ENCODE results near the gene MAP3K7CL. TPM values are rescaled to one million over a fixed set of nuclear protein-coding genes. Genes with fewer than 3 reads are reported as not detected.

MAP3K7CL gene
- 28.3 and 41.5 TPM in 2 replicates for total RNA-seq (2014; rRNA removed; shearing (Covaris generic); ENCODE audit: low replicate concordance)

- Histone ChIP-seq H3K9me3 (peaks cover 13% of the 10 kb centered on the region), H3K36me3 (no peaks in the 10 kb centered on the region), H3K4me3 (peak within 1 kb of the TSS; percentile 7), H3K27me3 (no peaks in the 10 kb centered on the region)
- peak; percentile 98 for DNase-seq
These were observed at the start of gene MAP3K7CL for GRCh38 chr21:29130270-29130969. MAP3K7CL (plus strand) TSS chr21:29130644; CDS start chr21:29133345, 2,701 bp downstream.

- DNase-seq: no peak
- Histone ChIP-seq H3K36me3 (no peaks in the 10 kb centered on the region), H3K27me3 (no peaks in the 10 kb centered on the region), H3K4me3 (no peak overlapping the region), H3K9me3 (no peaks in the 10 kb centered on the region; the same call in 1 of the 2 replicates)
These were observed 48.2 kb upstream of the MAP3K7CL start for GRCh38 chr21:29082046-29082815.

GRCh38 chr21:29083306-29083705 is 47.1 kb upstream of the MAP3K7CL start:
- DNase-seq: no peak
- Histone ChIP-seq H3K4me3 (no peak overlapping the region), H3K36me3 (no peaks in the 10 kb centered on the region), H3K27me3 (no peaks in the 10 kb centered on the region), H3K9me3 (no peaks in the 10 kb centered on the region; the same call in 1 of the 2 replicates)

- Histone ChIP-seq H3K9me3 (no peaks in the 10 kb centered on the region; the same call in 1 of the 2 replicates), H3K27me3 (no peaks in the 10 kb centered on the region), H3K36me3 (no peaks in the 10 kb centered on the region), H3K4me3 (no peak overlapping the region)
- DNase-seq: no peak
These were observed 46.1 kb upstream of the MAP3K7CL start for GRCh38 chr21:29084372-29084771.

- DNase-seq: no peak
- no peaks in the 10 kb centered on the region for H3K27me3 ChIP-seq
- no peaks in the 10 kb centered on the region; the same call in 1 of the 2 replicates for H3K9me3 ChIP-seq
- no peaks in the 10 kb centered on the region for H3K36me3 ChIP-seq
- no peak overlapping the region for H3K4me3 ChIP-seq
These were observed 45.2 kb upstream of the MAP3K7CL start for GRCh38 chr21:29085106-29085752.

- Histone ChIP-seq H3K27me3 (no peaks in the 10 kb centered on the region), H3K36me3 (no peaks in the 10 kb centered on the region), H3K4me3 (no peak overlapping the region), H3K9me3 (no peaks in the 10 kb centered on the region)
- DNase-seq: no peak
These were observed 39.4 kb upstream of the MAP3K7CL start for GRCh38 chr21:29091033-29091432.

- DNase-seq: peak; percentile 24
- Histone ChIP-seq H3K27me3 (no peaks in the 10 kb centered on the region), H3K4me3 (no peak overlapping the region), H3K36me3 (no peaks in the 10 kb centered on the region), H3K9me3 (no peaks in the 10 kb centered on the region)
These were observed 38.1 kb upstream of the MAP3K7CL start for GRCh38 chr21:29092102-29092959.

- Histone ChIP-seq H3K9me3 (no peaks in the 10 kb centered on the region), H3K27me3 (no peaks in the 10 kb centered on the region), H3K36me3 (no peaks in the 10 kb centered on the region), H3K4me3 (no peak overlapping the region)
- DNase-seq: no peak
These were observed 34.0 kb upstream of the MAP3K7CL start for GRCh38 chr21:29096218-29097015.

GRCh38 chr21:29098156-29098555 is 32.3 kb upstream of the MAP3K7CL start:
- no peaks in the 10 kb centered on the region for H3K9me3 ChIP-seq
- no peaks in the 10 kb centered on the region for H3K36me3 ChIP-seq
- DNase-seq: no peak
- H3K4me3 ChIP-seq: no peak overlapping the region
- no peaks in the 10 kb centered on the region for H3K27me3 ChIP-seq

GRCh38 chr21:29102791-29103257 is 27.6 kb upstream of the MAP3K7CL start:
- no peaks in the 10 kb centered on the region for H3K36me3 ChIP-seq
- no peaks in the 10 kb centered on the region for H3K9me3 ChIP-seq
- H3K27me3 ChIP-seq: no peaks in the 10 kb centered on the region
- peak; percentile 86 for DNase-seq
- H3K4me3 ChIP-seq: no peak overlapping the region

- H3K36me3 ChIP-seq: no peaks in the 10 kb centered on the region
- H3K4me3 ChIP-seq: no peak overlapping the region
- H3K27me3 ChIP-seq: no peaks in the 10 kb centered on the region
- no peaks in the 10 kb centered on the region for H3K9me3 ChIP-seq
- DNase-seq: no peak
These were observed 26.2 kb upstream of the MAP3K7CL start for GRCh38 chr21:29104239-29104708.

GRCh38 chr21:29105218-29105617 is 25.2 kb upstream of the MAP3K7CL start:
- Histone ChIP-seq H3K4me3 (no peak overlapping the region), H3K27me3 (no peaks in the 10 kb centered on the region), H3K36me3 (no peaks in the 10 kb centered on the region), H3K9me3 (no peaks in the 10 kb centered on the region)
- peak; percentile 22 for DNase-seq

- DNase-seq: peak; percentile 85
- Histone ChIP-seq H3K27me3 (no peaks in the 10 kb centered on the region), H3K9me3 (no peaks in the 10 kb centered on the region), H3K36me3 (no peaks in the 10 kb centered on the region), H3K4me3 (no peak overlapping the region)
These were observed 15.5 kb upstream of the MAP3K7CL start for GRCh38 chr21:29114765-29115500.

GRCh38 chr21:29115899-29116298 is 14.5 kb upstream of the MAP3K7CL start:
- no peak for DNase-seq
- Histone ChIP-seq H3K36me3 (no peaks in the 10 kb centered on the region), H3K9me3 (no peaks in the 10 kb centered on the region), H3K27me3 (no peaks in the 10 kb centered on the region), H3K4me3 (no peak overlapping the region)

GRCh38 chr21:29117372-29117955 is 13.0 kb upstream of the MAP3K7CL start:
- Histone ChIP-seq H3K9me3 (no peaks in the 10 kb centered on the region), H3K27me3 (no peaks in the 10 kb centered on the region), H3K36me3 (no peaks in the 10 kb centered on the region), H3K4me3 (no peak overlapping the region)
- DNase-seq: no peak

All from MG63 (cell line).